ENCODE data around the gene DNM3.

GRCh38 chr1:172395576-172395975, 554.3 kb downstream of the DNM3 start:
- TF ChIP-seq EZH2 (IDR thresholded peaks at IDR 0.05; ENCODE audit: low read depth, unreplicated experiment) (no peak), CTCF (conservative IDR thresholded peaks at IDR 0.05; ENCODE audit: low read depth in 2 of 2) (no peak), JUNB (IDR thresholded peaks at IDR 0.05; ENCODE audit: unreplicated experiment) (no peak), EZH2phosphoT487 (IDR thresholded peaks at IDR 0.05; ENCODE audit: unreplicated experiment) (no peak), POLR2AphosphoS5 (IDR thresholded peaks at IDR 0.05; ENCODE audit: low read depth) (no peak), REST (IDR thresholded peaks at IDR 0.05; ENCODE audit: unreplicated experiment) (no peak), NANOG (IDR thresholded peaks at IDR 0.05; ENCODE audit: borderline replicate concordance) (no peak), CREB1 (CRISPR knock-in tag; IDR thresholded peaks at IDR 0.05; ENCODE audit: low read depth) (no peak), ZNF331 (CRISPR knock-in tag; IDR thresholded peaks at IDR 0.05; ENCODE audit: low read depth) (no peak)
